OCI-LY7 (cell line): ENCODE results near the gene DMAC1. TPM values are rescaled to one million over a fixed set of nuclear protein-coding genes. Genes with fewer than 3 reads are reported as not detected.

Experiments used
- BruUV-seq: library from RNA; stranded (reverse); fragments of 400-500 nt; replicated peaks from 2 replicates; lab custom pipeline; 2021; lab: Mats Ljungman, UMichigan
- CTCF ChIA-PET: fragments of 300-600 bp; sonication (Branson Sonifier 250); formaldehyde crosslinking; loops from one replicate; lab custom pipeline; 2022; ENCODE audit warnings: antibody characterized with exemption; ENCODE audit not compliant: unreplicated experiment; lab: Charles Lee
- POLR2A ChIA-PET: fragments of 300-600 bp; sonication (Branson Sonifier 250); formaldehyde crosslinking; loops from one replicate; lab custom pipeline; 2022; ENCODE audit warnings: antibody characterized with exemption; lab: Charles Lee
- DNase-seq: peaks from one replicate; pipeline ENCODE4 v3.0.0-alpha.2; 2015; ENCODE audit warnings: low spot score
- H2AFZ ChIP-seq: fragments of 200-600 bp; sonication (generic), shearing (Covaris generic); 2 replicates; pipeline ENCODE4 v1.6.1; 2014; ENCODE audit warnings: mild to moderate bottlenecking, antibody characterized with exemption, low read length, moderate library complexity
- H3K27ac ChIP-seq: fragments of 200-600 bp; sonication (generic); 2 replicates; pipeline ENCODE4 v1.5.1; 2014; ENCODE audit warnings: mixed run types, low read depth, mild to moderate bottlenecking, moderate library complexity, low read length, inconsistent platforms; ENCODE audit not compliant: poor library complexity, severe bottlenecking
- H3K36me3 ChIP-seq: fragments of 200-600 bp; sonication (generic); 2 replicates; pipeline ENCODE4 v1.6.1; 2014; ENCODE audit warnings: mild to moderate bottlenecking, antibody characterized with exemption, low read length, moderate library complexity, mixed read lengths; ENCODE audit not compliant: insufficient read depth
- H3K4me1 ChIP-seq: fragments of 200-600 bp; sonication (generic); 2 replicates; pipeline ENCODE4 v1.5.1; 2014; ENCODE audit warnings: mild to moderate bottlenecking, low read length; ENCODE audit not compliant: insufficient read depth, poor library complexity, severe bottlenecking
- H3K4me2 ChIP-seq: fragments of 200-600 bp; sonication (generic); 2 replicates; pipeline ENCODE4 v1.6.1; 2014; ENCODE audit warnings: mild to moderate bottlenecking, low read length
- H3K4me3 ChIP-seq: fragments of 200-600 bp; sonication (generic); 2 replicates; pipeline ENCODE4 v1.5.1; 2014; ENCODE audit warnings: mild to moderate bottlenecking, low read depth, low read length; ENCODE audit not compliant: poor library complexity, severe bottlenecking
- H3K79me2 ChIP-seq: fragments of 200-600 bp; sonication (generic); 2 replicates; pipeline ENCODE4 v1.6.1; 2016; ENCODE audit warnings: low read depth, mild to moderate bottlenecking, low read length, moderate library complexity, mixed read lengths; ENCODE audit not compliant: insufficient read depth
- H3K9me2 ChIP-seq: fragments of 200-600 bp; sonication (generic); 2 replicates; pipeline ENCODE4 v1.6.1; 2016; ENCODE audit warnings: mild to moderate bottlenecking, low read length, mixed read lengths; ENCODE audit not compliant: insufficient read depth
- H3K9me3 ChIP-seq: fragments of 200-600 bp; sonication (generic); 2 replicates; pipeline ENCODE4 v1.6.1; 2014; ENCODE audit warnings: mild to moderate bottlenecking, mixed run types, low read length, mixed read lengths
- H4K20me1 ChIP-seq: fragments of 200-600 bp; sonication (generic); 2 replicates; pipeline ENCODE4 v1.6.1; 2014; ENCODE audit warnings: mild to moderate bottlenecking, antibody characterized with exemption, low read length, moderate library complexity, mixed read lengths; ENCODE audit not compliant: insufficient read depth
- EZH2phosphoT487 ChIP-seq: fragments of 200-600 bp; sonication (generic); IDR thresholded peaks from 2 replicates; pipeline ENCODE4 v1.6.1; 2018; ENCODE audit warnings: low read depth, borderline replicate concordance, mild to moderate bottlenecking, mixed run types, antibody characterized with exemption, low read length, moderate library complexity, mixed read lengths
- intact Hi-C: fragments of 100-400 bp; cut with micrococcal nuclease; formaldehyde crosslinking; loops from one replicate; pipeline ENCODE4 v1.10.0; 2022; ENCODE audit not compliant: unreplicated experiment
- total RNA-seq, 2 experiments: library from RNA; depleted of rRNA in 1 of 2; stranded (reverse); fragments of >200 nt in 1 of 2; shearing (Covaris generic) in 1 of 2; gene quantifications; 2 replicates each; pipeline ENCODE4 v1.2.3, GENCODE V29; 2014 to 2022
- TF ChIP-seq, protein P1 (sequence below): fragments of 200-600 bp; sonication (generic); conservative IDR thresholded peaks from 2 replicates; pipeline ENCODE4 v1.5.1; 2014; ENCODE audit warnings: mild to moderate bottlenecking, antibody characterized with exemption, low read length, moderate library complexity, mixed read lengths

The DMAC1 gene
- total RNA-seq, 2 experiments from 2014 or later, result 29.1 to 103 TPM

DNA sequence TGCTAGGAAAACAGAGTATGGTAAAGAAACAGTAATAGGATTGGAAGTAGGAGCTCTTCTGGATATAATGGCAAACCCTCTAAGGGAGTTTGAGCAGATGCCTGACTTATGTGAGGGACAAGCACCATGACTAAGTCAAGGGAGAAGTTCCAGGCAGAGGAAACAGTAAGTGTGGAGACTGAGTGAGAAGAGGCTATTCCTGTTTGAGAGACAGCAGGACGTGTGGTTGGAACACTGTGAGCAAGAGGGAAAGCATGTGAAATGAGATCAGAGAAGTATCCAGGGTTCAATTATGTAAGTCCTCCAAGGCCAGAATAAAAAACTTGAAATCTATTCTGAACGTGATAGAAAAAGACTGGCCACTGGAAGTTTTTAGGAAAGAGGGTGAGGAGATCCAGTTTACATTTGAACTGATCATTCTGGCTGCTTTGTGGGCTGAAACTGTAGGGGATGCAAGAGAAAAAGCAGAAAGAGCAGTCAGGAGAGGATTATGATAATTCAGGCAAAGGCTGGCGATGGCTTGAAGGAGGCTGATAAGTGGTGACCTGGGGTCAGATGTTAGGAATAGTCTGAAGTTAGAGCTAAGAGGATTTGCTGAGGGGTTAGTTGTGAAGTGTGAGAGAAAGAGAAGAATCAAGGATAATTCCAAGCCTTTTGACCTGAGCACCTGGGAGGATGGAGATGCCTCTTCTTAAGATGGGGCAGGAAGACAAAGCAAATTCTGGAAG, 19.2 kb downstream of the DMAC1 start:
- Histone ChIP-seq H3K4me3 (no peak overlapping the region), H4K20me1 (no peaks in the 10 kb centered on the region), H3K9me2 (no peaks in the 10 kb centered on the region), H3K9me3 (no peaks in the 10 kb centered on the region), H3K79me2 (no peaks in the 10 kb centered on the region), H3K36me3 (no peaks in the 10 kb centered on the region), H3K27ac (no peak overlapping the region), H2AFZ (no peak overlapping the region), H3K4me2 (no peak overlapping the region), H3K4me1 (no peaks in the 10 kb centered on the region)
- ChIA-PET CTCF (no interaction called here), POLR2A (interaction anchor here (1.4 kb wide), 1 partner anchor 11 kb away, joined by 4 read pairs; no protein-coding TSS in a partner anchor)
- DNase-seq, result no peak
- TF ChIP-seq, protein P1, sequence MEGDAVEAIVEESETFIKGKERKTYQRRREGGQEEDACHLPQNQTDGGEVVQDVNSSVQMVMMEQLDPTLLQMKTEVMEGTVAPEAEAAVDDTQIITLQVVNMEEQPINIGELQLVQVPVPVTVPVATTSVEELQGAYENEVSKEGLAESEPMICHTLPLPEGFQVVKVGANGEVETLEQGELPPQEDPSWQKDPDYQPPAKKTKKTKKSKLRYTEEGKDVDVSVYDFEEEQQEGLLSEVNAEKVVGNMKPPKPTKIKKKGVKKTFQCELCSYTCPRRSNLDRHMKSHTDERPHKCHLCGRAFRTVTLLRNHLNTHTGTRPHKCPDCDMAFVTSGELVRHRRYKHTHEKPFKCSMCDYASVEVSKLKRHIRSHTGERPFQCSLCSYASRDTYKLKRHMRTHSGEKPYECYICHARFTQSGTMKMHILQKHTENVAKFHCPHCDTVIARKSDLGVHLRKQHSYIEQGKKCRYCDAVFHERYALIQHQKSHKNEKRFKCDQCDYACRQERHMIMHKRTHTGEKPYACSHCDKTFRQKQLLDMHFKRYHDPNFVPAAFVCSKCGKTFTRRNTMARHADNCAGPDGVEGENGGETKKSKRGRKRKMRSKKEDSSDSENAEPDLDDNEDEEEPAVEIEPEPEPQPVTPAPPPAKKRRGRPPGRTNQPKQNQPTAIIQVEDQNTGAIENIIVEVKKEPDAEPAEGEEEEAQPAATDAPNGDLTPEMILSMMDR, result no peak
- TF ChIP-seq EZH2phosphoT487, result no peak
- BruUV-seq, result no TSS peak
- intact Hi-C loops, result no loop called here

DNA sequence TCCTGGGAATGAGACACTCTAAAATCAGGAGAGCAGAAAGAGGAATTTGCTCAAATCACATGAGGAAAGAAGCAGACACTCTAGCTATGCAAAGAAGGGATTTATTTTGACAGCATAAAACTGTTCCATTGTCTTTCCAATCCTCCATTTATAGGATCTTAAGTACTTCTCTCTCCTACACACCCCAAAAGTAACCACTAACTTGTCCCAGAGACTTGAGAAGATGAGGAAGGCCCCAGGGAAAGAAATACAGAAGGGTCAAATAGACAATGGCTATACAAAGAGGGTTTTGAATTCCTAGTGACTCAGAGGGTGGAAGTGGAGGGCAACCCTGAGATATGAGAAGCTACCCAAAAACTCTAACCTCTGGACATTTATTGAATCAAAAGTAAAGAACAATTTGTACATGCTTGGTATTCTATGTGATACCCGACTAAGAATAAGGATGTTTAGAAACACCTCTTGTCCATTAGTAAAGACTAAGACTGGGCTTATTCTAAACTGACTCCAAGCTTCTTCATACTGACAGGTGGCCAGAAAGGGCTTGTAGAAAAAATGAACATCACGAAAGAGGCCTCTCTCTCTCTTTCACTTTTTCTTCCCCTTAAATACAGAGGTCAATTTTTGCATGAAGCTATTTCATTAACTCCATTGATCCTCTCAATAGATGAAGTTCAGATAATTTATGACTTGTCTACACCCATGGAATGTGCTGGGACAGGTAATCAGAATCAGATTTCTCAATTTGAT, 20.6 kb downstream of the DMAC1 start:
- POLR2A ChIA-PET, result interaction anchor here (0.6 to 0.8 kb wide), 3 partner anchors 18 to 899 kb away, joined by 3 to 5 read pairs (median 3); no protein-coding TSS in a partner anchor
- H3K4me2 ChIP-seq, result no peak overlapping the region
- H3K4me3 ChIP-seq, result no peak overlapping the region
- H3K36me3 ChIP-seq, result no peaks in the 10 kb centered on the region
- intact Hi-C loops, result no loop called here
- DNase-seq, result no peak
- TF ChIP-seq, protein P1, result no peak
- no peak for TF ChIP-seq EZH2phosphoT487
- no peaks in the 10 kb centered on the region for H3K9me3 ChIP-seq
- no peaks in the 10 kb centered on the region for H4K20me1 ChIP-seq
- H2AFZ ChIP-seq, result no peak overlapping the region
- H3K79me2 ChIP-seq, result no peaks in the 10 kb centered on the region
- no TSS peak for BruUV-seq
- H3K27ac ChIP-seq, result no peak overlapping the region
- H3K9me2 ChIP-seq, result no peaks in the 10 kb centered on the region
- no peaks in the 10 kb centered on the region for H3K4me1 ChIP-seq
- CTCF ChIA-PET, result no interaction called here

DNA sequence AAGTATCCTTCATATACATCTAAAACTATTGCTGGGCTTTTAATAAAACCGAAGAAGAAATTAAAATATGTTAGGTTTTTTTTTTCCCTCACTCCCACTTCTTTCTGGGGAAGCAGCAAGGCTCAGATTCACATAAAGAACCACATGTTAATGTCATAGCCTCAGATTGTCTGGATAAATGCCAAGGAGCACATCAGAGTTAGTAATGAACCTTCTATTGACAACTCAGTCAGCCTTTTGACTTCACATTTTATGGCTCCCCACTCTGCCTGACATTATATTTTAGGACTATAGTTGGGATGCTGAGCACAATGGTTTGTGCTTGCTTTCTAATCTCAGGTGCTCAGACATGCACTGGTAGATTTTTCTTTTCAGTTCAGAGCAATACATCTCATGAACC, 21.8 kb downstream of the DMAC1 start:
- BruUV-seq, result no TSS peak
- CTCF ChIA-PET, result no interaction called here
- POLR2A ChIA-PET, result no interaction called here

More for the DNA sequence above, 21.8 kb downstream of the DMAC1 start:
- Histone ChIP-seq H3K4me3 (no peak overlapping the region), H3K9me2 (no peaks in the 10 kb centered on the region), H3K9me3 (no peaks in the 10 kb centered on the region), H3K79me2 (no peaks in the 10 kb centered on the region), H4K20me1 (no peaks in the 10 kb centered on the region), H3K4me1 (no peaks in the 10 kb centered on the region), H3K36me3 (no peaks in the 10 kb centered on the region), H2AFZ (no peak overlapping the region), H3K4me2 (no peak overlapping the region), H3K27ac (no peak overlapping the region)
- intact Hi-C loops, result no loop called here
- DNase-seq, result no peak
- no peak for TF ChIP-seq EZH2phosphoT487
- TF ChIP-seq, protein P1, result no peak
